Hindlimb muscle (tissue), 1 donor: Measurements from ENCODE around the gene C1QL1. TPM values are rescaled to one million over a fixed set of nuclear protein-coding genes. Genes with fewer than 3 reads are reported as not detected.

Source experiments
- DNase-seq: peaks from one replicate; pipeline ENCODE4 v3.0.0-alpha.2; 2013
- polyA plus RNA-seq: library from polyadenylated mRNA; unstranded; fragments of 120-200 nt; gene quantifications from one replicate; pipeline ENCODE4 v1.2.1, GENCODE V29; 2013; ENCODE audit not compliant: insufficient read length

C1QL1 gene
- polyA plus RNA-seq, 1 donor, result 1.5 TPM

GRCh38 chr17:44912763-44913544 is 55.1 kb downstream of the C1QL1 start:
- no peak for DNase-seq

DNA sequence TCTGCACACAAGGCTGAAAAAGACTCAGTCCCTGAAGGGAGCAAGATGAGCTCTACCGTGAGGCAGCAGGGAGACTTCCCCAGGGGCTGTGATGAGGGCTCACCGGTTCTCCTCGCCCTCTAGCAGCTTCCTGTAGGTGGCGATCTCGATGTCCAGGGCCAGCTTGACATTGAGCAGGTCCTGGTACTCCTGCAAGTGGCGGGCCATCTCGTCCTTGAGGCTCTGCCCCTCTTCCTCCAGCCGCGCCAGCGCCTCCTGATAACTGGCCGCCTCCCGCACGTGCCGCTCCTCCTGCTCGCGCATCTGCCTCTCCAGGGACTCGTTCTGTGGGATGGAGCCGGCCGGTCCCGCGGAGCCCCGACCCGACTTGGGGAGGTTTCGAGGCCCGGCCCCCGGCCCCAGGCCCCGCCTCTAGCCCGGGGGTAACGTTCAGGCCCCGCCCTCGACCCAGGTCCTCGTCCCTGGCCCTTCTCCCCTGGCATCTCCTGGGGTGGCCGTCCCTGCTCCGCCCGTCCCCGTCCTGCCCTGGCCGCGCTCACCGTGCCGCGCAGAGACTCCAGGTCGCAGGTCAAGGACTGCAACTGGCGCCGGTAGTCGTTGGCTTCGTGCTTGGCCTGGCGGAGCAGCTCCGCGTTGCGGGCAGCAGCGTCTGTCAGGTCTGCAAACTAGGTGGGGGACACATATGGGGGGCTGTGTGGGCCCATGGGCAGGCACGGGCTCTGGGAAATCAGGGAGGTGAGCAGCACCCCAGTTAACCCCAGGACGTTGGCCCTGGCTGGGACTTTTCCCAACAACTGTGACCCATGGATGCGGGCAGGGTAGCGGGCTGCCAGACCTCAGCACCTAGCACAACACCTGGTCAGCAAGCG is 56.7 kb downstream of the C1QL1 start:
- DNase-seq, result no peak

GRCh38 chr17:44910231-44911106 is 57.6 kb downstream of the C1QL1 start:
- no peak for DNase-seq

Other genes starting within 250 kb of the C1QL1 start
- 1.4 TPM for gene ADAM11, start 209.3 kb downstream of the C1QL1 start, polyA plus RNA-seq
- gene GJC1, start 138.0 kb downstream of the C1QL1 start, polyA plus RNA-seq, result 24.6 TPM
- gene HIGD1B, start 120.4 kb downstream of the C1QL1 start, polyA plus RNA-seq, result 3.5 TPM
- 66.6 TPM for gene EFTUD2, start 68.9 kb downstream of the C1QL1 start, polyA plus RNA-seq
- gene GFAP, start 52.8 kb downstream of the C1QL1 start, polyA plus RNA-seq, result 0.71 TPM
- 8.8 TPM for gene KIF18B, start 20.5 kb downstream of the C1QL1 start, polyA plus RNA-seq
- 33.4 TPM for gene DCAKD, start 83.3 kb upstream of the C1QL1 start, polyA plus RNA-seq
- gene NMT1, start 93.0 kb upstream of the C1QL1 start, polyA plus RNA-seq, result 39.0 TPM
- gene PLCD3, start 164.2 kb upstream of the C1QL1 start, polyA plus RNA-seq, result 55.8 TPM
- 5.7 TPM for gene ACBD4, start 167.4 kb upstream of the C1QL1 start, polyA plus RNA-seq
- gene HEXIM1, start 180.2 kb upstream of the C1QL1 start, polyA plus RNA-seq, result 22.7 TPM
- gene HEXIM2, start 193.6 kb upstream of the C1QL1 start, polyA plus RNA-seq, result 9.1 TPM